ENCODE data around the gene C6orf15.

GRCh38 chr6:31161216-31162126 is 49.1 kb upstream of the C6orf15 start:
- no peak for TF ChIP-seq CTCF (IDR thresholded peaks at IDR 0.05 in 4 of 5, conservative IDR thresholded peaks at IDR 0.05 in 1 of 5)
- TF ChIP-seq POLR2A (IDR thresholded peaks at IDR 0.05) = no peak

All from gastrocnemius medialis (tissue), 4 donors.